Measurements from ENCODE around the gene PLIN3.

PLIN3 gene

GRCh38 chr19:4815426-4816201 is 51.9 kb downstream of the PLIN3 start:
- WGBS (ENCODE audit: extremely low coverage, insufficient coverage, insufficient read length): no CpG with 5 or more reads among the region's 28 CpGs
- H3K9me3 ChIP-seq (ENCODE audit: insufficient read depth, low read depth, low read length): peaks cover 5% of the 10 kb centered on the region
- no peak overlapping the region for H3K9ac ChIP-seq (ENCODE audit: low read length)
- peak; percentile 84 to 92 for DNase-seq
- H3K79me2 ChIP-seq (ENCODE audit: control insufficient read depth, insufficient read depth, low read length, poor library complexity): no peaks in the 10 kb centered on the region
- peak overlapping the region; percentile 46 for H4K91ac ChIP-seq (ENCODE audit: low read depth, low read length)
- no peak overlapping the region for H3K18ac ChIP-seq (ENCODE audit: low read length)
- no peak overlapping the region for H3K23ac ChIP-seq (ENCODE audit: low read length)
- no peak overlapping the region for H2BK120ac ChIP-seq (ENCODE audit: insufficient read depth, low read length, poor library complexity)
- H3K4me2 ChIP-seq (ENCODE audit: low read length): peak overlapping the region; percentile 55
- no peak overlapping the region for H3K4ac ChIP-seq (ENCODE audit: low read depth, low read length)
- H4K12ac ChIP-seq (ENCODE audit: low read depth, low read length): peak overlapping the region; percentile 71
- peak overlapping the region; percentile 75 for H4K8ac ChIP-seq (ENCODE audit: low read depth, low read length)
- no peak overlapping the region for H3K27ac ChIP-seq (ENCODE audit: low read depth, low read length)
- peak overlapping the region; percentile 3 for H2AK5ac ChIP-seq (ENCODE audit: low read length)
- peak overlapping the region; percentile 47 for H2AFZ ChIP-seq (ENCODE audit: insufficient read depth, low read length, poor library complexity)
- H2BK12ac ChIP-seq (ENCODE audit: low read length): no peak overlapping the region
- peaks cover 17 to 18% of the 10 kb centered on the region in 2 experiments for H3K36me3 ChIP-seq (ENCODE audit: control insufficient read depth in 1 of 2, insufficient read depth in 2 of 2, low read length in 2 of 2)
- no peaks in the 10 kb centered on the region for H3K27me3 ChIP-seq (ENCODE audit: insufficient read depth, low read length)
- H3K4me3 ChIP-seq (ENCODE audit: low read depth, low read length): no peak overlapping the region
- no peak overlapping the region for H2BK5ac ChIP-seq (ENCODE audit: low read depth, low read length, poor library complexity)
- peaks cover 2% of the 10 kb centered on the region for H3K79me1 ChIP-seq (ENCODE audit: low read length)
- H3K14ac ChIP-seq (ENCODE audit: low read length): peak overlapping the region; percentile 4
- no peaks in the 10 kb centered on the region for H3K4me1 ChIP-seq (ENCODE audit: control insufficient read depth in 1 of 2, insufficient read depth in 2 of 2, low read length in 2 of 2)

GRCh38 chr19:4814625-4815425 is 52.6 kb downstream of the PLIN3 start:
- no peaks in the 10 kb centered on the region for H3K79me2 ChIP-seq (ENCODE audit: control insufficient read depth, insufficient read depth, low read length, poor library complexity)
- 95% methylated on average over 3 of the region's 7 CpGs for WGBS (ENCODE audit: extremely low coverage, insufficient coverage, insufficient read length)

DNA sequence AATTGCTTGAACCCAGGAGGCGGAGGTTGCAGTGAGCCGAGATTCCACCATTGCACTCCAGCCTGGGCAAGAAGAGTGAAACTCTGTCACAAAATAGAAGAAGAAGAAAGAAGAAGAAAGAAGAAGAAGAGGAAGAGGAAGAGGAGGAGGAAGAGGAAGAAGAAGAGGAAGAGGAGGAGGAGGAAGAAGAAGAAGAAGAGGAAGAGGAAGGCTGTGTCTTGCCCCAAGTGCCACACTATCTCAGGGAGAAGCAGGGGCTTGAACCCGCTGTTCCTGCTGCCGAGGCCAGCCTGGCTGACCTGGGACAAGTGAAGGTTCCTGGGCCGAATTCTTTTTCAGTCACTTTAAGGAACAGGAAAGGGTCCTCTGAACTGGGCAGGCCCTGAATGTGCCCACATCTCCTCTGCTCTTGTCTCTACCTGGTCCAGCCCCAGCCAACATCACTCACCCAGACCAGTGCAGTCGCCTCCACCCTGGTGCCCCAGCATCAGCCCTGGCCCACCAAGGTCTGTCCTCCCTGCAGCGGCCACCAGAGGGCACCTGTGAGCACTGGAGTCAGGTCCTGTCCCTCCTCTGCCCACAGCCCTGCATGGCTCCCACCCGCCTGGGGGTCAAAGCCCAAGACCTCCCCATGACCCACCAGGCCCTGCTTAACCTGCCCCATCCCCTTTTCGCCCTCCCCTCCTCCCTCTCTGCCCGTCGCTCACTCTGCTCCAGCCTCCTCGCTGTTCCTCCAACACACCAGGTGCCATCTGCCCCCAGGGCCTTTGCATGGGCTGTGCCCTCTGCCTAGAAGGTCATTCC is 55.9 kb downstream of the PLIN3 start:
- Histone ChIP-seq H3K4me1 (ENCODE audit: control insufficient read depth in 1 of 2, insufficient read depth in 2 of 2, low read length in 2 of 2) (no peaks in the 10 kb centered on the region), H3K18ac (ENCODE audit: low read length) (no peak overlapping the region), H4K8ac (ENCODE audit: low read depth, low read length) (no peak overlapping the region), H2BK12ac (ENCODE audit: low read length) (peak overlapping the region; percentile 72), H3K36me3 (ENCODE audit: control insufficient read depth in 1 of 2, insufficient read depth in 2 of 2, low read length in 2 of 2) (peaks cover 2 to 5% of the 10 kb centered on the region in 2 experiments), H3K27ac (ENCODE audit: low read depth, low read length) (no peak overlapping the region), H3K14ac (ENCODE audit: low read length) (no peak overlapping the region), H3K4me3 (ENCODE audit: low read depth, low read length) (no peak overlapping the region), H3K79me2 (ENCODE audit: control insufficient read depth, insufficient read depth, low read length, poor library complexity) (no peaks in the 10 kb centered on the region), H2BK120ac (ENCODE audit: insufficient read depth, low read length, poor library complexity) (peak overlapping the region; percentile 26), H3K27me3 (ENCODE audit: insufficient read depth, low read length) (no peaks in the 10 kb centered on the region), H4K91ac (ENCODE audit: low read depth, low read length) (peak overlapping the region; percentile 64), H3K4me2 (ENCODE audit: low read length) (no peak overlapping the region), H3K9ac (ENCODE audit: low read length) (no peak overlapping the region), H4K12ac (ENCODE audit: low read depth, low read length) (no peak overlapping the region), H3K9me3 (ENCODE audit: insufficient read depth, low read depth, low read length) (peaks cover 3% of the 10 kb centered on the region), H2AFZ (ENCODE audit: insufficient read depth, low read length, poor library complexity) (no peak overlapping the region), H2AK5ac (ENCODE audit: low read length) (peak overlapping the region; percentile 60), H3K23ac (ENCODE audit: low read length) (no peak overlapping the region), H3K4ac (ENCODE audit: low read depth, low read length) (no peak overlapping the region), H2BK5ac (ENCODE audit: low read depth, low read length, poor library complexity) (no peak overlapping the region), H3K79me1 (ENCODE audit: low read length) (peaks cover 2% of the 10 kb centered on the region)
- DNase-seq: peak; percentile 81 to 92
- no CpG with 5 or more reads among the region's 12 CpGs for WGBS (ENCODE audit: extremely low coverage, insufficient coverage, insufficient read length)

More at GRCh38 chr19:4814625-4815425, 52.6 kb downstream of the PLIN3 start:
- Histone ChIP-seq H3K27ac (ENCODE audit: low read depth, low read length) (no peak overlapping the region), H4K8ac (ENCODE audit: low read depth, low read length) (no peak overlapping the region), H3K4me2 (ENCODE audit: low read length) (no peak overlapping the region), H3K18ac (ENCODE audit: low read length) (no peak overlapping the region), H3K9me3 (ENCODE audit: insufficient read depth, low read depth, low read length) (peaks cover 5% of the 10 kb centered on the region), H4K12ac (ENCODE audit: low read depth, low read length) (no peak overlapping the region), H2AK5ac (ENCODE audit: low read length) (no peak overlapping the region), H3K9ac (ENCODE audit: low read length) (no peak overlapping the region), H3K14ac (ENCODE audit: low read length) (no peak overlapping the region), H3K79me1 (ENCODE audit: low read length) (peaks cover 2% of the 10 kb centered on the region), H2AFZ (ENCODE audit: insufficient read depth, low read length, poor library complexity) (no peak overlapping the region), H3K4ac (ENCODE audit: low read depth, low read length) (no peak overlapping the region), H4K91ac (ENCODE audit: low read depth, low read length) (no peak overlapping the region), H3K4me3 (ENCODE audit: low read depth, low read length) (no peak overlapping the region), H2BK12ac (ENCODE audit: low read length) (no peak overlapping the region), H2BK120ac (ENCODE audit: insufficient read depth, low read length, poor library complexity) (no peak overlapping the region), H3K27me3 (ENCODE audit: insufficient read depth, low read length) (no peaks in the 10 kb centered on the region), H2BK5ac (ENCODE audit: low read depth, low read length, poor library complexity) (no peak overlapping the region), H3K23ac (ENCODE audit: low read length) (no peak overlapping the region), H3K36me3 (ENCODE audit: control insufficient read depth in 1 of 2, insufficient read depth in 2 of 2, low read length in 2 of 2) (peaks cover 17 to 18% of the 10 kb centered on the region in 2 experiments), H3K4me1 (ENCODE audit: control insufficient read depth in 1 of 2, insufficient read depth in 2 of 2, low read length in 2 of 2) (no peaks in the 10 kb centered on the region)
- DNase-seq: no peak

GRCh38 chr19:4807188-4807587 is 60.3 kb downstream of the PLIN3 start:
- Histone ChIP-seq H3K27ac (ENCODE audit: low read depth, low read length) (no peak overlapping the region), H4K12ac (ENCODE audit: low read depth, low read length) (no peak overlapping the region), H3K18ac (ENCODE audit: low read length) (no peak overlapping the region), H2BK12ac (ENCODE audit: low read length) (no peak overlapping the region), H3K14ac (ENCODE audit: low read length) (no peak overlapping the region), H2BK5ac (ENCODE audit: low read depth, low read length, poor library complexity) (no peak overlapping the region), H3K4ac (ENCODE audit: low read depth, low read length) (no peak overlapping the region), H3K9me3 (ENCODE audit: insufficient read depth, low read depth, low read length) (peaks cover 6% of the 10 kb centered on the region), H2BK120ac (ENCODE audit: insufficient read depth, low read length, poor library complexity) (no peak overlapping the region), H3K36me3 (ENCODE audit: control insufficient read depth in 1 of 2, insufficient read depth in 2 of 2, low read length in 2 of 2) (no peaks in the 10 kb centered on the region), H3K79me1 (ENCODE audit: low read length) (no peaks in the 10 kb centered on the region), H3K4me2 (ENCODE audit: low read length) (no peak overlapping the region), H3K79me2 (ENCODE audit: control insufficient read depth, insufficient read depth, low read length, poor library complexity) (no peaks in the 10 kb centered on the region), H2AFZ (ENCODE audit: insufficient read depth, low read length, poor library complexity) (no peak overlapping the region), H3K9ac (ENCODE audit: low read length) (no peak overlapping the region), H4K91ac (ENCODE audit: low read depth, low read length) (no peak overlapping the region), H2AK5ac (ENCODE audit: low read length) (no peak overlapping the region), H4K8ac (ENCODE audit: low read depth, low read length) (no peak overlapping the region), H3K4me3 (ENCODE audit: low read depth, low read length) (no peak overlapping the region), H3K23ac (ENCODE audit: low read length) (no peak overlapping the region), H3K27me3 (ENCODE audit: insufficient read depth, low read length) (no peaks in the 10 kb centered on the region), H3K4me1 (ENCODE audit: control insufficient read depth in 1 of 2, insufficient read depth in 2 of 2, low read length in 2 of 2) (no peaks in the 10 kb centered on the region)
- WGBS (ENCODE audit: extremely low coverage, insufficient coverage, insufficient read length): no CpG with 5 or more reads among the region's 6 CpGs
- DNase-seq: no peak
